ENCODE data around the gene GNAL.

GNAL gene

GRCh38 chr18:11658989-11659388 lies 30.1 kb upstream of the GNAL start:
- no peaks in the 10 kb centered on the region for H3K36me3 ChIP-seq (ENCODE audit: control insufficient read depth in 2 of 2, insufficient read depth in 1 of 2, low read length in 2 of 2)
- TF ChIP-seq ZXDB (tag by site-specific recombination; IDR thresholded peaks at IDR 0.05), result no peak
- TF ChIP-seq SP7 (tag by site-specific recombination; IDR thresholded peaks at IDR 0.05), result no peak
- TF ChIP-seq ZNF174 (tag by site-specific recombination; IDR thresholded peaks at IDR 0.05), result no peak
- TF ChIP-seq ZNF121 (tag by site-specific recombination; IDR thresholded peaks at IDR 0.05), result no peak
- TF ChIP-seq GFI1B (tag by site-specific recombination; IDR thresholded peaks at IDR 0.05), result no peak
- TF ChIP-seq, protein P1, sequence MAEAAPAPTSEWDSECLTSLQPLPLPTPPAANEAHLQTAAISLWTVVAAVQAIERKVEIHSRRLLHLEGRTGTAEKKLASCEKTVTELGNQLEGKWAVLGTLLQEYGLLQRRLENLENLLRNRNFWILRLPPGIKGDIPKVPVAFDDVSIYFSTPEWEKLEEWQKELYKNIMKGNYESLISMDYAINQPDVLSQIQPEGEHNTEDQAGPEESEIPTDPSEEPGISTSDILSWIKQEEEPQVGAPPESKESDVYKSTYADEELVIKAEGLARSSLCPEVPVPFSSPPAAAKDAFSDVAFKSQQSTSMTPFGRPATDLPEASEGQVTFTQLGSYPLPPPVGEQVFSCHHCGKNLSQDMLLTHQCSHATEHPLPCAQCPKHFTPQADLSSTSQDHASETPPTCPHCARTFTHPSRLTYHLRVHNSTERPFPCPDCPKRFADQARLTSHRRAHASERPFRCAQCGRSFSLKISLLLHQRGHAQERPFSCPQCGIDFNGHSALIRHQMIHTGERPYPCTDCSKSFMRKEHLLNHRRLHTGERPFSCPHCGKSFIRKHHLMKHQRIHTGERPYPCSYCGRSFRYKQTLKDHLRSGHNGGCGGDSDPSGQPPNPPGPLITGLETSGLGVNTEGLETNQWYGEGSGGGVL (tag by site-specific recombination; IDR thresholded peaks at IDR 0.05), result no peak
- TF ChIP-seq ZNF654 (tag by site-specific recombination; IDR thresholded peaks at IDR 0.05; ENCODE audit: low read depth), result no peak
- no peak for TF ChIP-seq ZNF138 (tag by site-specific recombination; IDR thresholded peaks at IDR 0.05; ENCODE audit: borderline replicate concordance)
- TF ChIP-seq ZNF677 (tag by site-specific recombination; IDR thresholded peaks at IDR 0.05), result no peak
- no peak for TF ChIP-seq OSR2 (tag by site-specific recombination; IDR thresholded peaks at IDR 0.05)
- TF ChIP-seq, protein P2, sequence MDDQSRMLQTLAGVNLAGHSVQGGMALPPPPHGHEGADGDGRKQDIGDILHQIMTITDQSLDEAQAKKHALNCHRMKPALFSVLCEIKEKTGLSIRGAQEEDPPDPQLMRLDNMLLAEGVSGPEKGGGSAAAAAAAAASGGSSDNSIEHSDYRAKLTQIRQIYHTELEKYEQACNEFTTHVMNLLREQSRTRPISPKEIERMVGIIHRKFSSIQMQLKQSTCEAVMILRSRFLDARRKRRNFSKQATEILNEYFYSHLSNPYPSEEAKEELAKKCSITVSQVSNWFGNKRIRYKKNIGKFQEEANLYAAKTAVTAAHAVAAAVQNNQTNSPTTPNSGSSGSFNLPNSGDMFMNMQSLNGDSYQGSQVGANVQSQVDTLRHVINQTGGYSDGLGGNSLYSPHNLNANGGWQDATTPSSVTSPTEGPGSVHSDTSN (CRISPR knock-in tag; IDR thresholded peaks at IDR 0.05), result no peak
- no peak for TF ChIP-seq ZNF19 (tag by site-specific recombination; IDR thresholded peaks at IDR 0.05; ENCODE audit: low read depth)
- no peak for TF ChIP-seq BCL11A (tag by site-specific recombination; IDR thresholded peaks at IDR 0.05; ENCODE audit: low read depth)
- POLR2A ChIA-PET, result no interaction called here

GRCh38 chr18:11660691-11661090 lies 28.4 kb upstream of the GNAL start:
- POLR2A ChIA-PET, result no interaction called here
- TF ChIP-seq AEBP2 (tag by site-specific recombination; IDR thresholded peaks at IDR 0.05; ENCODE audit: borderline replicate concordance) (no peak), ZNF394 (tag by site-specific recombination; IDR thresholded peaks at IDR 0.05; ENCODE audit: borderline replicate concordance) (no peak), ZNF23 (tag by site-specific recombination; IDR thresholded peaks at IDR 0.05; ENCODE audit: borderline replicate concordance) (no peak), WT1 (tag by site-specific recombination; IDR thresholded peaks at IDR 0.05) (no peak), SETDB1 (IDR thresholded peaks at IDR 0.05; ENCODE audit: insufficient read length, low read length) (no peak), ZNF133 (tag by site-specific recombination; IDR thresholded peaks at IDR 0.05) (no peak), ZBTB26 (tag by site-specific recombination; optimal IDR thresholded peaks at IDR 0.05) (no peak), ZFHX2 (tag by site-specific recombination; conservative IDR thresholded peaks at IDR 0.05) (no peak), GLIS2 (tag by site-specific recombination; IDR thresholded peaks at IDR 0.05) (no peak), PRDM1 (tag by site-specific recombination; IDR thresholded peaks at IDR 0.05) (no peak), GLIS1 (tag by site-specific recombination; IDR thresholded peaks at IDR 0.05) (no peak), TCF7L2 (IDR thresholded peaks at IDR 0.05; ENCODE audit: borderline replicate concordance, low read depth, low read length) (no peak), KLF17 (tag by site-specific recombination; IDR thresholded peaks at IDR 0.05) (no peak)
- Histone ChIP-seq H3K9me3 (ENCODE audit: control insufficient read depth, insufficient read depth, low read depth, low read length) (no peaks in the 10 kb centered on the region), H3K4me1 (ENCODE audit: control insufficient read depth, insufficient read depth, low read length) (no peaks in the 10 kb centered on the region), H3K27ac (ENCODE audit: extremely low read depth, low read depth, low read length) (no peak overlapping the region), H3K36me3 (ENCODE audit: control insufficient read depth in 2 of 2, insufficient read depth in 1 of 2, low read length in 2 of 2) (no peaks in the 10 kb centered on the region), H3K4me3 (ENCODE audit: low read depth, low read length) (no peak overlapping the region)
- CTCF ChIA-PET, result interaction anchor here (0.6 to 2.2 kb wide), 3 partner anchors 16 to 335 kb away, joined by 3 to 7 read pairs (median 6); no protein-coding TSS in a partner anchor

More at GRCh38 chr18:11658989-11659388, 30.1 kb upstream of the GNAL start:
- no peaks in the 10 kb centered on the region for H3K4me1 ChIP-seq (ENCODE audit: control insufficient read depth, insufficient read depth, low read length)
- H3K4me3 ChIP-seq (ENCODE audit: low read depth, low read length), result no peak overlapping the region
- H3K9me3 ChIP-seq (ENCODE audit: control insufficient read depth, insufficient read depth, low read depth, low read length), result no peaks in the 10 kb centered on the region
- CTCF ChIA-PET, result interaction anchor here (0.8 to 6.2 kb wide), 5 partner anchors 15 to 380 kb away, joined by 5 to 112 read pairs (median 38); no protein-coding TSS in a partner anchor
- H3K27ac ChIP-seq (ENCODE audit: extremely low read depth, low read depth, low read length), result no peak overlapping the region

All from HEK293 (cell line).